GM19468 (cell line): Measurements from ENCODE around the gene INTS4.
"Not testable (repeated sequence)": the region's sequence is repeated elsewhere in the genome, so short reads cannot be mapped to it uniquely, and the experiment has no call there.

Experiments used
- ATAC-seq: cut with Tn5 transposase; IDR thresholded peaks from one replicate; pipeline ENCODE4 v1.9.1; 2021; ENCODE audit warnings: mild to moderate bottlenecking, moderate library complexity, moderate number of reproducible peaks; ENCODE audit not compliant: unreplicated experiment; ENCODE audit errors: extremely low read depth

The INTS4 gene, protein sequence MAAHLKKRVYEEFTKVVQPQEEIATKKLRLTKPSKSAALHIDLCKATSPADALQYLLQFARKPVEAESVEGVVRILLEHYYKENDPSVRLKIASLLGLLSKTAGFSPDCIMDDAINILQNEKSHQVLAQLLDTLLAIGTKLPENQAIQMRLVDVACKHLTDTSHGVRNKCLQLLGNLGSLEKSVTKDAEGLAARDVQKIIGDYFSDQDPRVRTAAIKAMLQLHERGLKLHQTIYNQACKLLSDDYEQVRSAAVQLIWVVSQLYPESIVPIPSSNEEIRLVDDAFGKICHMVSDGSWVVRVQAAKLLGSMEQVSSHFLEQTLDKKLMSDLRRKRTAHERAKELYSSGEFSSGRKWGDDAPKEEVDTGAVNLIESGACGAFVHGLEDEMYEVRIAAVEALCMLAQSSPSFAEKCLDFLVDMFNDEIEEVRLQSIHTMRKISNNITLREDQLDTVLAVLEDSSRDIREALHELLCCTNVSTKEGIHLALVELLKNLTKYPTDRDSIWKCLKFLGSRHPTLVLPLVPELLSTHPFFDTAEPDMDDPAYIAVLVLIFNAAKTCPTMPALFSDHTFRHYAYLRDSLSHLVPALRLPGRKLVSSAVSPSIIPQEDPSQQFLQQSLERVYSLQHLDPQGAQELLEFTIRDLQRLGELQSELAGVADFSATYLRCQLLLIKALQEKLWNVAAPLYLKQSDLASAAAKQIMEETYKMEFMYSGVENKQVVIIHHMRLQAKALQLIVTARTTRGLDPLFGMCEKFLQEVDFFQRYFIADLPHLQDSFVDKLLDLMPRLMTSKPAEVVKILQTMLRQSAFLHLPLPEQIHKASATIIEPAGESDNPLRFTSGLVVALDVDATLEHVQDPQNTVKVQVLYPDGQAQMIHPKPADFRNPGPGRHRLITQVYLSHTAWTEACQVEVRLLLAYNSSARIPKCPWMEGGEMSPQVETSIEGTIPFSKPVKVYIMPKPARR

DNA sequence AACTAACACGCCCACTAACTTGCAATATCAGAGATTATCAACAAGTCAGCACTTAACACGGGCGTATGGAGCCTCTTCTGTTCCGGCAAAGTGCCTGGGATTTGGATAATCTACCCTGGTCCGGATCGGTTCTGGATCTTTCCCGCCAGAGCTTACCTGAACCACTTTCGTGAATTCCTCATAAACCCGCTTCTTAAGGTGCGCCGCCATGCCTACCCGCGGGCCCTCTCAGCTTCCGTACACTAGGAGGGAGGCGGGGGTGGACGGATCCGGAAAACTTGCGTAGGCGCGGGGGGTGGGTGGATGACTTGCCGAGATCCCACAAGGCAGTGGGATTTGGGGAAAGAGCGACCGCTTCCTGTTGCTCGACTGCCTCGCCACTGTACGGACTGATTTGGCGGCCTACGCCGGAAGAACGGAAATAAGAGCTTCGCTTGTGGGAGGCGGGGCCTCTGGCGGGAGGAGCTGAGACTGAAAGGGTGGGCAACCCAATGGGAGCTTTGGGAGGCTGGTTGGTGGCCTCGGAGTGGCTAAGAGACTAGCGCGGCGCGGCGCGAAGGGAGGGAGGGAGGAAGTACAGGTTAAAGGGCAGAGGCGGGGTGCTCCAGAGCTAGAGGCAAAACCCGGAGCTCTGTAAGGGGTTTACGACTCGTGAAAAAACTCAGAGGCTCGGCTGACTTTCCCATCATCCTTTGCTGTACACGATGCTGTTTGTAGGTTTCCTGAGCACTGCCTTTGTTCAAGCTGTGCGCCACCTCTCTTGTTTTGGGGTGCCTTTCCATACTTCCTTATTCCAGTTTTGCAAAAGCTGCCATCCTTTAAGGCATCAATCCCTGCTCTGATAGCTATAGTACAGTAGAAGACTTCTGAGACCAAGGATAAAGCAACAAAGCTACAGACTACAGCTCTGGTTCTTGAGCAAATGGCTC lies at the start of gene INTS4:
INTS4 (minus strand) TSS at position 235 of the 929 bp plus-strand sequence; CDS start at position 210, 25 bp downstream.
- ATAC-seq: peak; percentile 96

DNA sequence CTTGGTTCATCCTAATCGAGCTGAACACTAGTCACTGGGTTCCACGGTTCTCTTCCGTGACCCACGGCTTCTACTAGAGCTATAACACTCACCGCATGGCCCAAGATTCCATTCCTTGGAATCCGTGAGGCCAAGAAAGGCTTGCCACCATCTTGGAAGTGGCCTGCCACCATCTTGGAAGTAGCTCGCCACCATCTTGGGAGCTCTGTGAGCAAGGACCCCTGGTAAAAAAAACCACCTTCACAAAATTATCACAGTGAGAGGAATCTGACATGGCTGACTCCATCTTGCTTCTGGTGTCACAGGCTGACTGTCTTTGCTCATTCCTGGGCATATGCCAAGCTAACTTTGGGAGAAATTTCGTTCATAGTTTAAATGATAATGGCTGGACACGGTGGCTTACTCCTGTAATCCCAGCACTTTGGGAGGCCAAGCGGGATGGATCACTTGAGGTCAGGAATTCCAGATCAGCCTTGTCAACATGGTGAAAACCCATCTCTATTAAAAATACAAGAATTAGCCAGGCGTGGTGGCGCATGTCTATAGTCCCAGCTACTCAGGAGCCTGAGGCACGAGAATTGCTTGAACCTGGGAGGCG lies 47.5 kb upstream of the INTS4 start:
- no peak for ATAC-seq

DNA sequence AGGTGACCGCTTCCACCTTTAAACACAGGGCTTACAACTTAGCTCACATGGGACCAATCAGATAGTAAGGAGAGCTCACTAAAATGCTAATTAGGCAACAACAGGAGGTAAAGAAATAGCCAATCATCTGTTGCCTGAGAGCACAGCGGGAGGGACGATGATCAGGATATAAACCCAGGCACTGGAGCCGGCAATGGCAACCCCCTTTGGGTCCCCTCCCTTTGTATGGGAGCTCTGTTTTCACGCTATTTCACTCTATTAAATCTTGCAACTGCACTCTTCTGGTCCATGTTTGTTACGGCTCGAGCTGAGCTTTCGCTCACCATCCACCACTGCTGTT lies 46.9 kb upstream of the INTS4 start:
- not testable (repeated sequence) for ATAC-seq

DNA sequence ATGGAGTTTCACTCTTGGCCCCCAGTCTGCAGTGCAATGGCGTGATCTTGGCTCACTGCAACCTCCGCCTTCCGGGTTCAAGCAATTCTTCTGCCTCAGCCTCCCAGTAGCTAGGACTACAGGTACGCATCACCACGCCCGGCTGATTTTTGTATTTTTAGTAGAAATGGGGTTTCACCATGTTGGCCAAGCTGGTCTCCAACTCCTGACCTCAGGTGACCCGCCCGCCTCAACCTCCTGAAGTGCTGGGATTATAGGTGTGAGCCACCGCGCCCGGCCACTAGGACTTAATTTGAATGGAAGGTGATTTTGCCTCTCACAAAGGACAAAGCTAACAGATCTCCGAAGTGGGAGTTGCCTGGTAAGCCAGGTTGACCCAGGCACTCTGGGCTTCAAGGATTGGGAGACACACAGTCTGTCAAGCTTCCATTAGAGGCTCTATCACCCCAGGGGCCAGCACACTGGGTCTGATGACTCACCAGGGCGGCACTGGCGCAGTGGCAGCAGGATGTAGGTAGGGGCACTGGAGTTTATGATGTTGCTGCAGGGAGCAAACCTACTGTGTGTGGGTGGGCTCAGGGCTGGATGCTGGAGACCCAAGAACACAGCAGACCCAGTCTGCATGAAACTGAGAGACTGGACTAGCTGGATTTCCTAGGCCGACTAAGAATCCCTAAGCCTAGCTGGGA lies 46.4 kb upstream of the INTS4 start:
- no peak for ATAC-seq

DNA sequence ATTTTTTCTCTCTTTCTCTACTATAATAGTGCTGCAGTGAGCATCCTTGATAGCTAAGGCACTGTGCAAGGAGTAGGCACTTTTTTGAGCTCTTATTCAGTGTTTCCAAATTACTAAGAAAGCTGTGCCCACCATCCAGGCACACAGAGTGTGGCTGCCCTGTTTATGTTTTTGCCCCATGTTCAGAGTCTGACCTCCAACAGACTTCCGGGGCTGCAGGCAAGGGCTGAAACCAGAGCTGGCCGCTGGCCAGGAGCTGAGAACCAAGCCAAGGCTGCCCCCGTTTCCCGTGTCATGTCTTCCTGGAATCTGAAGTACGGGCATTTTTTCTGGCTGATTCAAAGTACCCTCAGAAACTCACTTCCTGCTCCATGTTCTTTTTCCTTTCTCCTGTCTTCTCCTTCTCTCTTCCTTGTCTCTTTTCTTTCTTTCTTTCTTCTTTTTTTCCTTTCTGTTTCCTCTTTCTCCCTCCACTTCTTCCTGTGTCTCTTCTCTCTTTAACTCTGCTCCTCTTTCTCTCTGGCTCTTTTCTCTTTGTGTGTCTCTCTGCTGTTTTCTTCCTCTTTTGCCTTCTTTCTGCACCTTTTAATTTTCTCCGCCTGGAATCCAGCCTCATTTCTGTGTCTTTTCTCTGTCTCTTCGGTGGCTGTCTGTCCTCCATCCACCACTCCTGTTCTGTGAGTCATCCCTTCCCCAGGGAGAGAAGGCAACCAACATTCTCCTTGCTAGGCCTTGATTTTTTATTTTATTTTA lies 45.6 kb upstream of the INTS4 start:
- peak; percentile 52 for ATAC-seq

DNA sequence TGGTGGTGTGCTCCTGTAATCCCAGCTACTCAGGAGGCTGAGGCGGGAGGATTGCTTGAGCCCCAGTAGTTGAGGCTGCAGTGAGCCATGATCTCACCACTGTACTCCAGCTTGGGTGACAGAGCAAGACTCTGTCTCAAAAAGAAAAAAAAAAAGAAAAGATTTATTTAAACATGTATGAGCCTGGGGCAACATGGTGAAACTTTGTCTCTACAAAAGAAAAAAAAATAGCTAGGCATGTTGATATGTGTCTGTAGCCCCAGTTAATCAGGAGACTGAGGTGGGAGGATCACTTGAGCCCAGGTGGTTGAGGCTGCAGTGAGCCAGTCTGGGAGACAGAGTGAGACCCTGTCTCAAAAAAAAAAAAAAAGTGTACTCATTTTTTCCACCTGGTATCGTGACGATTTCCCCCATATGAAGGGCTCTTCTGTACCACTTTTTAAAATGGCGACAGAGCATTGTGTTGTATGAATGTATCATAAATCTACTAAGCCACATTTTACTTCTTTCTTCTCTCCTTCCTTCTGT lies 45.0 kb upstream of the INTS4 start:
- ATAC-seq: no peak

DNA sequence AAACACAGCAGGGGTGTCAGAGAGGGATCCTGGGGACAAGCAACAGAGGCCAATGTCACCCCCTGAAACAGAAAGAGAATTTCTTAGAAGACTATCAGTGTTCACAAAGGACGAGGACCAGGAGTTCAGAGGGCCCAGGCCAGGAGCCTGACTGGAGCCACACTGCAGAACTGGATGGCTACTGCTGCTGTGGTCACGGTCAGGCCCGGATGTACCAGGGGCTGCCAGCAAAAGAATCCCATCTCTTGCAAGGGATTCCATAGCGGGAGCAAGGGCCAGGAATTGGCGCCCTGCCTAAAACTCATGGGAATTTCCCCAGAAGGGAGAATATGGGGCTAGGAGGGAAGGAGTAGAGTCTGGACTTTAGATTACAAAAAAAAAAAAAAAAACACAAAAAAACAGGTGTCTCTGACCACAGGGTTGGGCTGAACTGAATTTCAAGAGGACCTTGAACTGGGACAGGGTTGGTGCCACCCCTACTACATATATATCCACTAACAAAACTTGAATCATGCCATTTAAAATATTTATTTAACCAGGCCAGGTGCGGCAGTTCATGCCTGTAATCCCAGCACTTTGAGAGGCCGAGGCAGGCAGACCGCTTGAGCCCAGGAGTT lies 44.3 kb upstream of the INTS4 start:
- ATAC-seq: no peak

DNA sequence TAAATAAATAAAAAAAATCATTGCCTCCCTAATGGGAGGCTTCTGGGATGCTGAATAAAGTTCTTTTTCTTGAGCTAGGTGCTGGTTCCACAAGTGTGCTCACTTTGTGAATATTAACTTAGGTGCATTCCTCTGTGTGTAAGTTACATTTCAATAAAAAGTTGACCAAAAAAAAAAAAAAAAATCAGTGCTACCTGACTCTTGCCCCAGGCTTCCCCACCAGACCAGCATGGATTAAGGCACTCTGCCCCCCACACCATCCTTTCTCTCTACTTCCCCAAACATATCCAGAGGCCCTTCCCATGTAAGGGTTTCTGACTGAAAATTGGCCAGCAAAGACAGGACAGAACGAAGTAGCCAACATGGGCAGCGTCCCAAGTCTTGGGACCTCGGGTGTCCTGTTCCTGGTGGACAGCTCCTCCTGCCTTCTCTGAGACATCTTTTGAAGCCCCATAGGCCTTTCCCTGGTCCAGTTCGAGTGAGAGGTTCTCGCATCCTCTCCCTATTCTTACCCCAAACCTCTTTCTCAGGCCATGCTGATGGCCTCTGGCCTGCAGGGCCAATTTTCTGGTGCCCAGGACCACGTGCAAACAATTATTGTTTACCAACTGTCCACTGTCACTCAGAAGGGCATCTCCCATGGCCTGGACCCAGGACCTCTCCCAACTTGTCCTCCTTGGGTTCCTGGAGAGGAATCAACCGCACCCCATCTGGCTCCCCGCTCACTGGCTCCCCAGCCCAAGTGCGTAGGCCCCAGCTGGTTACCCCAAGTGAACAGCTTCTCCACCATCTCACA lies 43.6 kb upstream of the INTS4 start:
- ATAC-seq: no peak

DNA sequence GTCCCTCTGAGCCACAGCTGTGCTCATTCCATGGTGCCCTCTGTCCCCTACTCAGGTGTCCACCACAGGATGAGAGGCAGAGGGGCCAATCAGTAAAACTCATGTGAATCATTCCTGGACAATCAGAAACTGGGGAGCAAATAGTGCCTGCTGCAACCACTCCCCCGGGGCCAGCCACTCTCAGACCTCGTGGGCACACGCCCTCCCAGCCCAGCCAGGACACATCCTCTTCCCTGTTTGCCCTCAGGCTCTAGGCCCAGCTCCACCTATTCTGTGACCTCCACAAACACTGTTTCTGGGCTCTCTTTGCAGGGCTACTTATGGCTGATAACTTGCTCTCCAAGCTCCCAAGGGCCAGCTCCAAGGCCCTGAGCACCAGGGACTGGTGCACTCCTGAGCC lies 42.6 kb upstream of the INTS4 start:
- ATAC-seq: no peak

DNA sequence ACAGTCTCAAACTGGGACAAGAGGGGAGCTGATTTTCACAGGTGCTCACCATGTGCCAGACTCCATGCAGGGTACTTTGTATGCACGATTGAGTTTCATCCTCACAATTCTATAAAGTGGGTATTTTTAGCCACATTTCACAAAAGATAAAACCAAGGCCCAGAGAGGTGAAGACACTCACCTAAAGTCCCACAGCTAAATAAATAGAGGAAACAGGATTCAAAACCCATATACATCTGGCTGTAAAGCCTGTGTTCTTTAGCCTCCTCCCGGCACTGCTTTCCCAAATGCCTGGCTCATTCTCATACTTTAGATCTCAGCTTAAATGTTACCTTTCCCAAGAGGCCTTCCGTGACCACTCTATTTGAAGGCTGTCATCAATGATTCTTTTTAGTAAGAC lies 41.8 kb upstream of the INTS4 start:
- ATAC-seq: no peak

DNA sequence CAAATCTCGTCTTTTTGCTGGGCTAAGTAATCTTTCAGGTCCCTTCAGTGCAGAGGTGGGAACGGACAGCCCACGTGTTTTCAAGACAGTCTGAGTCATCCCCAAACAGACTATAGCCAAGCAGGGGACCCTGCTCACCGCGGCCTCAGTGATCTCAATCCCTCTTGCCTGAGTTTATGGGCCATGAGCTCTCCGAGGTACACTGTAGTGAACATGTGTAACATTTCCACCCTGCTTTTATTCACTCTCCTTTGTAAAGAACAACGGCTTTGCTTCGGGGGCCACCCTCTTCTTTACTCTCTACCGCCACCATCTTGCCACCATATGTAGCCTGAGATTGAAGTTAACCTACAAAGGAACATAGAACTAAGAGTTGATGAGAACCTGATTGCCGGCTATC lies 40.2 kb upstream of the INTS4 start:
- no peak for ATAC-seq

DNA sequence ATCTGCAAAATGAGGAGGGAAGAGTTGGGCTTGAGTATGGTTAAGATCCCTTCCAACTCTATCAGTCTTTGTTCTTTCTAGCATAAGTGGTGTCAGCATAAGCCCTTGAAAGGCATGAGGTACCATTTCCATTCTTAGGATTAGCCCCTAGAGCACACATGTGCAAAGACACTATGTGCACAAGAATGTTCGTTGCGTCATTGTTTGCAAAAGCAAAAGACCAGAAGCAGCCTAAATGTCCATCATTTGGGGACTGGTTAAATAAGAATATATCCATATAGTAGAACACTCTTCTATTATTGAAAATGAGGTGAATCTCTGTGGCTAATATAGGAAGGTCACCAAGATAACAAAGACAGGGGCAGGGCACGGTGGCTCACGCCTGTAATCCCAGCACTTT lies 38.6 kb upstream of the INTS4 start:
- no peak for ATAC-seq

DNA sequence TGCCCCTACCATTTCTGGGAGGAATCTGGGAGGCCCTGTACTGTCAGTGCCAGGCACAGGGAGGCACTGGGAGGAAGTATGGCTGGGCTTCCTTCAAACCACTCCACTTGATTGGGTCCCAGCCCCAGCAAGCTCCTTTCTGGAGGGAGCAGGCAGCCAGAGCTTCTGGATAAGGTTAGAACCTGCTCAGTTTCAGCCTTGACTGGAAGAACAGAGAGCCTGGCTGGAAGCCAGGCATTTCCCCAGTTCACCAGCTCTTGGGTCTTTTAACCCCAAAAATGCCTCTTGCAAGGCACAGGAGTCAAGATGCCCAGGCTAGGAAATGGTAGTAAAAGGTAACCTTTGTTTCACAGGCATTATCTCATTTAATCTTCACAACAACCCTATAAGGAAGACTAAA lies 37.6 kb upstream of the INTS4 start:
- ATAC-seq: no peak

DNA sequence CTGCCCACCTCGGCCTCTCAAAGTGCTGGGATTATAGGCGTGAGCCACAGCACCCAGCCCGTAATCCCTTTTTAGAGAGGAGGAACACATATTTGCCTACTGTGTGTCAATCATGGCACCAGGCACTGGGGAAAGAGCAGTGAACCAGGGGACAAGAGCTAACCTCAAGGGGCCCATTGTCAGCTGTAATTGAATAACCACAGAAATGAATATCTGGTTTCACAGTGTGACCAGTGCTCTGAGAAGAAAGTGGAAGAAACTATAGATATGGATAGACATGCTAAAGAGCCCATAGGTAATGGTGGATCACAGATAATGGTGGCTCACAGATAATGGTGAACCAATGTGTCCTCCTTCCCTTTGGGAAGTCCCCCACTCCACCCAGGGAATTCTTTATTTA lies 37.2 kb upstream of the INTS4 start:
- no peak for ATAC-seq

DNA sequence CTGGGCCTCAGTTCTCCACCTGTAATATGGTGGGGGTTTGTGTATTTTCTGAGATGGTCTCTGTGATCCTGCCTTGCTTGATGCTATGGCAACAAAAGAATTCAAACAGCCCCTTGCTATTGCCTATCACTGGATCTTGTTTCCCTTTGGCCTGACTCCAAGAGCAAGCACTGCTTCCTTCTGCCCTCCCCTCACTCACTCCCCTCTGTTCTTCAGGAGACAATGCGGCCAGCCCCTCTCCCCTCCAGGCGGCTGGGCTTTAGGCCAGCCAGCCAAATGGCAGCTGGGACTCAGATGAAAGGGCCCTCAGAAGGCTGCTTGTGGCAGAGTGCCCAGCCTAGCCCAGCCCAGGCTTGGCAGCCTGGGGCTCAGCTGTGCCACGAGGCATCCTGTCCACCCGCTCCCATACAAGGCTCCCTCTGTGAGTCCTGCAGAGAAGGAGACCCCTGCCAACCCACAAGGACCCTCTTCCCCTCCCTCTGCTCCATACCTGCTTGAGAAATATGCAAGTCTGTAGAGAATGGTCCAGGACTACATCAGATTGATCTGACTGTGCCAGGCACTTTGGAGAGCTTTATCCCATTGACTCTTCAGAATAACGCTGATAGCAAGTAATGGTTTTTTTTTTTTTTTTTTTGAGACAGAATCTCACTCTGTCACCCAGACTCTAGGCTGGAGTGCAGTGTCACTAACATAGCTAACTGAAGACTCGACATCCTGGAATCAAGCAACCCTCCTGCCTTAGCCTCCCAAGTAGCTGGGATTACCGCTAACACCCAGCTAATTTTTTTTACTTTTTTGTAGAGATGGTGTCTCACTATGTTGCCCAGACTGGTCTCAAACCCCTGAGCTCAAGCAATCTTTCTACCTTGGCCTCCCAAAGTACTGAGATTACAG lies 36.2 kb upstream of the INTS4 start:
- no peak for ATAC-seq

DNA sequence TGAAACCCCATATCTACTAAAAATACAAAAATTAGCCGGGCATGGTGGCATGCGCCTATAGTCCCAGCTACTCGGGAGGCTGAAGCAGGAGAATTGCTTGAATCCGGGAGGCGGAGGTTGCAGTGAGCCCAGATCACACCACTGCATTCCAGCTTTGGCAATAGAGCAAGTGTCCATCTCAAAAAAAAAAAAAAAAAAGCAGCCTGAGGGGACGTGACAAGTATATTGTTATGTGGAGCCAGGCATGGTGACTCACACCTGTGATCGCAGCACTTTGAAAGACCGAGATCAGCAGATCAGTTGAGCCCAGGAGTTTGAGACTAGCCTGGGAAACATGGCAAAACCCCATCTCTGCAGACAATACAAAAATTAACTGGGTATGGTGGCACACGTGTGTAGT lies 34.0 kb upstream of the INTS4 start:
- not testable (repeated sequence) for ATAC-seq
